K562 (cell line): ENCODE measurements around the gene SLC1A7.

ENCODE experiments used
- EP300 ChIP-seq: IDR thresholded peaks from 2 replicates; pipeline ENCODE4 v1.6.1; 2012; ENCODE audit warnings: low read length, improper control_type of control experiment
- FOXA1 ChIP-seq: fragments of 450-650 bp; IDR thresholded peaks from 2 replicates; pipeline ENCODE4 v1.6.1; 2016; ENCODE audit warnings: mild to moderate bottlenecking, borderline replicate concordance
- FOXO4 ChIP-seq: fragments of 450-650 bp; formaldehyde crosslinking; IDR thresholded peaks from 2 replicates; pipeline ENCODE4 v1.4.0; 2020; ENCODE audit warnings: mild to moderate bottlenecking, moderate library complexity
- GATAD2A ChIP-seq: fragments of 450-650 bp; IDR thresholded peaks from 2 replicates; pipeline ENCODE4 v1.6.1; 2017
- KDM1A ChIP-seq, 2 experiments: fragments of 450-650 bp; IDR thresholded peaks; 2 replicates each; pipeline ENCODE4 v1.6.1; 2016; ENCODE audit warnings: mild to moderate bottlenecking in 2 of 2
- MAX ChIP-seq: sonication (generic); formaldehyde crosslinking; IDR thresholded peaks from 2 replicates; pipeline ENCODE4 v1.9.0; 2022; ENCODE audit warnings: mild to moderate bottlenecking, missing genetic modification reagents
- PHF21A ChIP-seq: fragments of 450-650 bp; IDR thresholded peaks from 2 replicates; pipeline ENCODE4 v1.6.1; 2017; ENCODE audit warnings: low read depth, borderline replicate concordance
- POLR2A ChIP-seq: fragments of 450-650 bp; conservative IDR thresholded peaks from 2 replicates; pipeline ENCODE4 v1.6.1; 2016
- POLR2AphosphoS5 ChIP-seq: IDR thresholded peaks from 2 replicates; pipeline ENCODE4 v1.6.1; 2011; ENCODE audit warnings: mild to moderate bottlenecking, low read depth, low read length, moderate library complexity; ENCODE audit not compliant: control insufficient read depth, insufficient read depth
- RNF2 ChIP-seq: sonication (generic); IDR thresholded peaks from 2 replicates; pipeline ENCODE4 v1.6.1; 2016

- TF ChIP-seq GATAD2A (no peak), FOXA1 (no peak), EP300 (no peak), FOXO4 (CRISPR knock-in tag) (no peak), RNF2 (no peak), POLR2A (no peak), PHF21A (no peak), POLR2AphosphoS5 (no peak), MAX (CRISPR knock-in tag) (no peak), KDM1A (IDR thresholded peaks at IDR 0.05) (no peak)
These were observed 67.9 kb downstream of the SLC1A7 start for GRCh38 chr1:53074313-53075154.
